ENCODE measurements around the gene EML1. TPM values are rescaled to one million over a fixed set of nuclear protein-coding genes. Genes with fewer than 3 reads are reported as not detected.

The EML1 gene
- total RNA-seq, 1 donor from 2014 or later, result 57.2 TPM

DNA sequence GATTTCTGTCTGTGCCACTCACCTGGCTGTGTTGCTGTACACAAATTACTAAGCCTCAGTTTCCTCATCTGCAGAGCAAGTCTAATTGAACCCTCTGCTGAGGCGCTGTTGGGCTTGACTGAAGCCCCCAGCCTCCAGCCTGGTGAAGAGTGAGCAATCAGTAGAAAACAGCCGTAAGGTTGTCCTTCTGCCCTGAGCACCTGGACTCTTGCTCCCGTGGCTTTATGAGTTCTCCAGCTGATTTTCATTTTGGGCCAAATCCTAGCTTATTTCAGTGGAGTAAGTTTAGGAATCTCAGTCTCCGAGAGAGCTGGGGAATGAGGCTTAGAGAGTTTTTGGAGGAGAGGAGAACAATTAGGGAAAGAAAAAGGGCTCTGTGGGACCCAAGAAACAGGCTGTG is 138.1 kb downstream of the EML1 start:
- Histone ChIP-seq H3K9ac (no peak overlapping the region), H3K27ac (no peak overlapping the region), H3F3A (ENCODE audit: low read depth) (no peaks in the 10 kb centered on the region), H3K4me1 (no peaks in the 10 kb centered on the region), H3K79me2 (ENCODE audit: low read depth) (no peaks in the 10 kb centered on the region), H2AFZ (replicated peaks) (no peak overlapping the region), H3K4me3 (no peak overlapping the region), H4K20me1 (ENCODE audit: low read depth) (no peaks in the 10 kb centered on the region), H3K9me3 (ENCODE audit: low read depth) (no peaks in the 10 kb centered on the region), H3K4me2 (no peak overlapping the region), H3K36me3 (peaks cover 8% of the 10 kb centered on the region), H3K27me3 (no peaks in the 10 kb centered on the region)
- no peak overlapping the region for H3K4me3 Mint-ChIP-seq
- H3K9me3 Mint-ChIP-seq, result peaks cover 7% of the 10 kb centered on the region
- peaks cover 2% of the 10 kb centered on the region for H3K27me3 Mint-ChIP-seq (ENCODE audit: insufficient read depth, low read depth)
- H3K27ac Mint-ChIP-seq, result no peak overlapping the region
- no peak for DNase-seq (ENCODE audit: low spot score)
- H3K36me3 Mint-ChIP-seq, result peaks cover 22% of the 10 kb centered on the region
- TF ChIP-seq, protein P1, sequence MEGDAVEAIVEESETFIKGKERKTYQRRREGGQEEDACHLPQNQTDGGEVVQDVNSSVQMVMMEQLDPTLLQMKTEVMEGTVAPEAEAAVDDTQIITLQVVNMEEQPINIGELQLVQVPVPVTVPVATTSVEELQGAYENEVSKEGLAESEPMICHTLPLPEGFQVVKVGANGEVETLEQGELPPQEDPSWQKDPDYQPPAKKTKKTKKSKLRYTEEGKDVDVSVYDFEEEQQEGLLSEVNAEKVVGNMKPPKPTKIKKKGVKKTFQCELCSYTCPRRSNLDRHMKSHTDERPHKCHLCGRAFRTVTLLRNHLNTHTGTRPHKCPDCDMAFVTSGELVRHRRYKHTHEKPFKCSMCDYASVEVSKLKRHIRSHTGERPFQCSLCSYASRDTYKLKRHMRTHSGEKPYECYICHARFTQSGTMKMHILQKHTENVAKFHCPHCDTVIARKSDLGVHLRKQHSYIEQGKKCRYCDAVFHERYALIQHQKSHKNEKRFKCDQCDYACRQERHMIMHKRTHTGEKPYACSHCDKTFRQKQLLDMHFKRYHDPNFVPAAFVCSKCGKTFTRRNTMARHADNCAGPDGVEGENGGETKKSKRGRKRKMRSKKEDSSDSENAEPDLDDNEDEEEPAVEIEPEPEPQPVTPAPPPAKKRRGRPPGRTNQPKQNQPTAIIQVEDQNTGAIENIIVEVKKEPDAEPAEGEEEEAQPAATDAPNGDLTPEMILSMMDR (IDR thresholded peaks at IDR 0.05), result no peak
- TF ChIP-seq EZH2 (IDR thresholded peaks at IDR 0.05) (no peak), EZH2phosphoT487 (IDR thresholded peaks at IDR 0.05) (no peak)
- peaks cover 13% of the 10 kb centered on the region for H3K4me1 Mint-ChIP-seq

DNA sequence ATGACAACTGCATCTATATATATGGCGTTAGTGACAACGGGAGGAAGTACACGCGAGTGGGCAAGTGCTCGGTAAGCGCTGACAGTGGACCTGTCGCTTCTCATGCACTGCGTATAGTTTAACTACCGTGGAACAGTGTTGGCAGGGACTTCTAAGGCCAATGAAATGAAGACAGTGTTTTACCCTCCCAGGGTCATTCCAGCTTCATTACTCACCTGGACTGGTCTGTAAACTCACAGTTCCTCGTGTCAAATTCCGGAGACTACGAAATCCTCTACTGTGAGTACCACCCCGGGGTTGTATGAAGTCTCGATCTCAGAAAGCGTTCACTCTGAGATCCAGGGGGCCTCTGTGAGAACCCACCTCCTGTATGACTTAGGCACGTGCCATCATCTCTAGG is 142.8 kb downstream of the EML1 start:
- H3K4me2 ChIP-seq, result no peak overlapping the region
- H3K4me3 Mint-ChIP-seq, result no peak overlapping the region
- DNase-seq (ENCODE audit: low spot score), result no peak
- H3K27ac ChIP-seq, result no peak overlapping the region
- peaks cover 6% of the 10 kb centered on the region for H3K4me1 Mint-ChIP-seq
- peaks cover 10% of the 10 kb centered on the region for H3K36me3 Mint-ChIP-seq
- no peaks in the 10 kb centered on the region for H4K20me1 ChIP-seq (ENCODE audit: low read depth)
- no peaks in the 10 kb centered on the region for H3K27me3 ChIP-seq
- H3K27ac Mint-ChIP-seq, result no peak overlapping the region
- no peaks in the 10 kb centered on the region for H3F3A ChIP-seq (ENCODE audit: low read depth)
- H3K4me3 ChIP-seq, result no peak overlapping the region
- H3K27me3 Mint-ChIP-seq (ENCODE audit: insufficient read depth, low read depth), result no peaks in the 10 kb centered on the region
- H3K36me3 ChIP-seq, result peaks cover 3% of the 10 kb centered on the region
- H3K9me3 Mint-ChIP-seq, result no peaks in the 10 kb centered on the region
- no peak overlapping the region for H3K9ac ChIP-seq
- TF ChIP-seq, protein P1 (IDR thresholded peaks at IDR 0.05), result no peak
- TF ChIP-seq EZH2phosphoT487 (IDR thresholded peaks at IDR 0.05) (no peak), EZH2 (IDR thresholded peaks at IDR 0.05) (no peak)
- no peaks in the 10 kb centered on the region for H3K79me2 ChIP-seq (ENCODE audit: low read depth)
- no peaks in the 10 kb centered on the region for H3K4me1 ChIP-seq
- no peak overlapping the region for H2AFZ ChIP-seq (replicated peaks)
- H3K9me3 ChIP-seq (ENCODE audit: low read depth), result no peaks in the 10 kb centered on the region

DNA sequence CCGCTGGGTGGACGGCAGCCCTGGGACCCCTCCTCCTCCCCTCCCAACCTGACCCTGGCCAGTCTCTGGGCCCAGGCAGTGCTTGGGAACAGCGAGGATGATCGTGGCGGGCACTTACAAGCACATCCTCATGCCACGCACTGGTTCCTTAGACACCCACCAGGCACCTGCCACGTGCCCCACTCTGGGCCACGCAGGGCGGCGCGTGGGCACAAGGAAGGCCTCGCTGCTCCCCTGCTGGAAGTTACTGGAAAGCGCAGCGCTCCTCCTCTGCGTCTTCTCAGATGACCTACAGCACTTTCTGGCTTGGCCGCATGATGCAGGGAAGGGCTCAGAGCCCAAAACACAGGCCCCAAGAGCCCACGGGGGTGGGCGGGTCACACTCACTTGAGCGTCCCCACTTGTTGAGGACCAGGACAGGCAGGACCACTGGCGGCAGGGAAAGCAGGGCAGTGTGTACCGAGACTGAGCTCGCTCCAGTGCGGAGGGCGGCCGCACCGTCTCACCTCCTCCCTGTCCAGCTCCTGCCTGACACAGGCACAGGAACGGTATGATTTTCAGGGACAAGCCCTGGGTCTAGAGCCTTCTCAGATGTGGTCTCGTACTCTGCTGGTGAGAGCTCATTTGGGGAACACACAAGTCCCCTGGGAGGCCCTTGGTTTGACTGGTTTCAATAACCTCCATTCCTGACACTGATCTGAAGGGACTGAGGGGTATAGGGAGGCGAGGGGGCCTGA is 143.7 kb downstream of the EML1 start:
- no peaks in the 10 kb centered on the region for H3K9me3 Mint-ChIP-seq
- Histone ChIP-seq H3K36me3 (peaks cover 6% of the 10 kb centered on the region), H3K9me3 (ENCODE audit: low read depth) (no peaks in the 10 kb centered on the region), H3K27ac (no peak overlapping the region), H3K4me1 (no peaks in the 10 kb centered on the region), H3K4me3 (no peak overlapping the region), H3K4me2 (no peak overlapping the region), H3K9ac (no peak overlapping the region), H3F3A (ENCODE audit: low read depth) (no peaks in the 10 kb centered on the region), H4K20me1 (ENCODE audit: low read depth) (no peaks in the 10 kb centered on the region), H3K27me3 (no peaks in the 10 kb centered on the region), H2AFZ (replicated peaks) (no peak overlapping the region), H3K79me2 (ENCODE audit: low read depth) (no peaks in the 10 kb centered on the region)
- peak overlapping the region; percentile 60 for H3K27ac Mint-ChIP-seq
- H3K27me3 Mint-ChIP-seq (ENCODE audit: insufficient read depth, low read depth), result no peaks in the 10 kb centered on the region
- TF ChIP-seq, protein P1 (IDR thresholded peaks at IDR 0.05), result peak; percentile 5
- no peak for TF ChIP-seq EZH2 (IDR thresholded peaks at IDR 0.05)
- TF ChIP-seq EZH2phosphoT487 (IDR thresholded peaks at IDR 0.05), result no peak
- no peak for DNase-seq (ENCODE audit: low spot score)
- H3K4me1 Mint-ChIP-seq, result peaks cover 6% of the 10 kb centered on the region
- H3K4me3 Mint-ChIP-seq, result no peak overlapping the region
- peaks cover 9% of the 10 kb centered on the region for H3K36me3 Mint-ChIP-seq

All from neural progenitor cell (in vitro differentiated cells).